K562 (cell line): Measurements from ENCODE around the gene GPX6. TPM values are rescaled to one million over a fixed set of nuclear protein-coding genes. Genes with fewer than 3 reads are reported as not detected.

Experiments
- IFI16 ChIP-seq: fragments of 250-450 bp; sonication (Bioruptor Pico); IDR thresholded peaks from 2 replicates; pipeline ENCODE4 v2.1.2; 2022; ENCODE audit warnings: mild to moderate bottlenecking, inconsistent platforms
- LARP7 ChIP-seq: fragments of 450-650 bp; IDR thresholded peaks from 2 replicates; pipeline ENCODE4 v1.6.1; 2016
- MAFF ChIP-seq: IDR thresholded peaks from 2 replicates; pipeline ENCODE4 v1.6.1; 2012; ENCODE audit warnings: low read length, improper control_type of control experiment
- MEF2A ChIP-seq: IDR thresholded peaks from 2 replicates; pipeline ENCODE4 v1.6.1; 2011; ENCODE audit warnings: low read depth, mild to moderate bottlenecking, low read length, moderate library complexity; ENCODE audit not compliant: control insufficient read depth
- MEIS2 ChIP-seq: fragments of 450-650 bp; IDR thresholded peaks from 2 replicates; pipeline ENCODE4 v1.6.1; 2014; ENCODE audit warnings: mild to moderate bottlenecking; ENCODE audit not compliant: partially characterized antibody
- NR2F6 ChIP-seq: fragments of 450-650 bp; formaldehyde crosslinking; IDR thresholded peaks from 2 replicates; pipeline ENCODE4 v1.4.0; 2020; ENCODE audit warnings: mild to moderate bottlenecking
- NRF1 ChIP-seq, 2 experiments: fragments of 450-650 bp; IDR thresholded peaks in 1 of 2; conservative IDR thresholded peaks in 1 of 2; 2 replicates each; pipeline ENCODE4 v1.6.1; 2014; ENCODE audit warnings: mild to moderate bottlenecking in 2 of 2
- PHB2 ChIP-seq: fragments of 450-650 bp; IDR thresholded peaks from 2 replicates; pipeline ENCODE4 v1.6.1; 2017; ENCODE audit warnings: low read depth
- RAD51 ChIP-seq: fragments of 450-650 bp; IDR thresholded peaks from 2 replicates; pipeline ENCODE4 v1.7.1; 2016; ENCODE audit warnings: low read depth, mild to moderate bottlenecking, borderline replicate concordance
- TAF15 ChIP-seq: fragments of 200-400 bp; formaldehyde crosslinking; IDR thresholded peaks from 2 replicates; pipeline ENCODE4 v1.6.1; 2017; ENCODE audit warnings: mild to moderate bottlenecking, low read depth, low read length, moderate library complexity
- WHSC1 ChIP-seq: IDR thresholded peaks from one replicate; pipeline ENCODE4 v1.6.1; 2012; ENCODE audit warnings: low read length, control low read depth, inconsistent platforms
- ZNF217 ChIP-seq: sonication (generic); formaldehyde crosslinking; IDR thresholded peaks from 2 replicates; pipeline ENCODE4 v1.8.0; 2022; ENCODE audit warnings: mild to moderate bottlenecking, missing genetic modification reagents
- ZNF224 ChIP-seq: sonication (generic); formaldehyde crosslinking; IDR thresholded peaks from 2 replicates; pipeline ENCODE4 v1.8.0; 2022; ENCODE audit warnings: mild to moderate bottlenecking, missing genetic modification reagents
- ZNF347 ChIP-seq: fragments of 450-650 bp; formaldehyde crosslinking; IDR thresholded peaks from 2 replicates; pipeline ENCODE4 v1.4.0; 2020; ENCODE audit warnings: low read depth, mild to moderate bottlenecking, moderate library complexity
- polyA plus RNA-seq, 8 experiments: library from polyadenylated mRNA; depleted of rRNA in 4 of 8; stranded (reverse) in 5 of 8; unstranded in 3 of 8; fragments of >200 nt; fragmentation: Nextera tagmentation in 2 of 8; fragmentation: Illumina TruSeq in 1 of 8; extraction: Ambion mirVana in 2 of 8; extraction: Trizol in 1 of 8; gene quantifications; 2 replicates each; pipeline versions ENCODE4 v1.2.1 to v1.2.3, GENCODE V29; 2011 to 2014; ENCODE audit warnings: inconsistent platforms in 1 of 8, missing spikeins in 1 of 8
- total RNA-seq, 7 experiments: library from RNA; depleted of rRNA in 6 of 7; stranded (reverse); fragments of >200 nt in 6 of 7; fragmentation: Illumina TruSeq in 2 of 7; extraction: Trizol in 2 of 7; gene quantifications; 2 replicates each; pipeline versions ENCODE4 v1.2.1 to v1.2.3, GENCODE V29; 2011 to 2021; ENCODE audit warnings: low replicate concordance in 1 of 7
- TF ChIP-seq, protein P1 (sequence below): sonication (generic); formaldehyde crosslinking; IDR thresholded peaks from 2 replicates; pipeline ENCODE4 v1.9.0; 2022; ENCODE audit warnings: mild to moderate bottlenecking, missing genetic modification reagents
- TF ChIP-seq, protein P2 (sequence below), 2 experiments: fragments of 450-650 bp; IDR thresholded peaks; 2 replicates each; pipeline ENCODE4 v1.6.1; 2016; ENCODE audit warnings: mild to moderate bottlenecking in 2 of 2, borderline replicate concordance in 1 of 2, low read depth in 1 of 2, moderate library complexity in 1 of 2
- TF ChIP-seq, protein P3 (sequence below): sonication (generic); formaldehyde crosslinking; IDR thresholded peaks from 2 replicates; pipeline ENCODE4 v1.8.1; 2022; ENCODE audit warnings: missing genetic modification reagents

Gene GPX6
- total and polyA plus RNA-seq, 9 of the 15 experiments (the other 6 are each of a cell fraction or from before 2014, with no cell fraction given), result not detected

DNA sequence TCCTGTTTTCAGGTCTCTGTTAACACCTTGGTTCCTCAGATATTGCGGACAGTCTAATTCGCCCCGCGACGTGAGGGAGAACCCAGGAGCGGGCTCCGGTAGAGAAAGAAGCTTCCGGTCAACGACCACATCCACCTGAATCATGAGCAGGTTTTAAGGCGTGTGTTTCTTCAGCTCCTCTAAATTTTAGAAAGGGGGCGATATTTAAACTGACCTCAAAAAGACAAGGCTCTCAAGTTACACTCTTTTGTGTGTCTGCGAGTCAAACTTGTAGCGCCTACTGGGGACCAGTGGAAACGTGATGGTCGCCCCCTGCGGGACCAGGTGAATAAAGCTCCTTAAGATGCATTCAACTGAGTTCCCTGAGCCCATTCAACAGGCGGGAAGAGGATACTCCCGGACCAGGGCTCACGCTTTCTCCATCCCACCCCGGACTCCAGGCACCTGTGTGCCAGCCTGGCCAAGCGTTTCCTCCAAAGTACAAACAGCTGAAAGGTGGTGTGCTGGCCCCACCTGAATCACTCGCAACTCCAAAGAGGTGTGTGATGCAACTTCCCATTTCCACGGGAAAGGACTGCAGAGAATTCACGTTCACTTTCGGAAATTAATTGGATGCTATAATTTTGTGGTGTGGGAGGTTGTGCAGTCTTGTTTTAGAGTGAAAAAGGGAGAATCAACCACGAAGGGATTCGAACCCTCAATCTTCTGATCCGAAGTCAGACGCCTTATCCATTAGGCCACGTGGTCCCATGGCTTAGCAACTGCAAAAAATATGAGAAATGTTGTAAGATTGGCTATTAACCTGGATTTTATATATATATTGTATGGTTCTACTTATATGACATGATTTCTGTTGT is 27.1 kb upstream of the GPX6 start (continued):
- peak; percentile 52; the same call in 1 of the 2 replicates for TF ChIP-seq PHB2
- TF ChIP-seq NR2F6, result no peak
- TF ChIP-seq, protein P1, sequence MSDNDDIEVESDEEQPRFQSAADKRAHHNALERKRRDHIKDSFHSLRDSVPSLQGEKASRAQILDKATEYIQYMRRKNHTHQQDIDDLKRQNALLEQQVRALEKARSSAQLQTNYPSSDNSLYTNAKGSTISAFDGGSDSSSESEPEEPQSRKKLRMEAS, result peak; percentile 82
- TF ChIP-seq MEF2A, result peak; percentile 55
- TF ChIP-seq WHSC1, result no peak
- no peak for TF ChIP-seq ZNF224 (CRISPR knock-in tag)
- no peak for TF ChIP-seq ZNF217
- peak in 1 of 2 experiments; percentile 28; a peak in 2 of 4 replicates for TF ChIP-seq NRF1 (conservative IDR thresholded peaks at IDR 0.05 in 1 of 2, IDR thresholded peaks at IDR 0.05 in 1 of 2)
- TF ChIP-seq RAD51, result peak; percentile 88
- TF ChIP-seq, protein P2, sequence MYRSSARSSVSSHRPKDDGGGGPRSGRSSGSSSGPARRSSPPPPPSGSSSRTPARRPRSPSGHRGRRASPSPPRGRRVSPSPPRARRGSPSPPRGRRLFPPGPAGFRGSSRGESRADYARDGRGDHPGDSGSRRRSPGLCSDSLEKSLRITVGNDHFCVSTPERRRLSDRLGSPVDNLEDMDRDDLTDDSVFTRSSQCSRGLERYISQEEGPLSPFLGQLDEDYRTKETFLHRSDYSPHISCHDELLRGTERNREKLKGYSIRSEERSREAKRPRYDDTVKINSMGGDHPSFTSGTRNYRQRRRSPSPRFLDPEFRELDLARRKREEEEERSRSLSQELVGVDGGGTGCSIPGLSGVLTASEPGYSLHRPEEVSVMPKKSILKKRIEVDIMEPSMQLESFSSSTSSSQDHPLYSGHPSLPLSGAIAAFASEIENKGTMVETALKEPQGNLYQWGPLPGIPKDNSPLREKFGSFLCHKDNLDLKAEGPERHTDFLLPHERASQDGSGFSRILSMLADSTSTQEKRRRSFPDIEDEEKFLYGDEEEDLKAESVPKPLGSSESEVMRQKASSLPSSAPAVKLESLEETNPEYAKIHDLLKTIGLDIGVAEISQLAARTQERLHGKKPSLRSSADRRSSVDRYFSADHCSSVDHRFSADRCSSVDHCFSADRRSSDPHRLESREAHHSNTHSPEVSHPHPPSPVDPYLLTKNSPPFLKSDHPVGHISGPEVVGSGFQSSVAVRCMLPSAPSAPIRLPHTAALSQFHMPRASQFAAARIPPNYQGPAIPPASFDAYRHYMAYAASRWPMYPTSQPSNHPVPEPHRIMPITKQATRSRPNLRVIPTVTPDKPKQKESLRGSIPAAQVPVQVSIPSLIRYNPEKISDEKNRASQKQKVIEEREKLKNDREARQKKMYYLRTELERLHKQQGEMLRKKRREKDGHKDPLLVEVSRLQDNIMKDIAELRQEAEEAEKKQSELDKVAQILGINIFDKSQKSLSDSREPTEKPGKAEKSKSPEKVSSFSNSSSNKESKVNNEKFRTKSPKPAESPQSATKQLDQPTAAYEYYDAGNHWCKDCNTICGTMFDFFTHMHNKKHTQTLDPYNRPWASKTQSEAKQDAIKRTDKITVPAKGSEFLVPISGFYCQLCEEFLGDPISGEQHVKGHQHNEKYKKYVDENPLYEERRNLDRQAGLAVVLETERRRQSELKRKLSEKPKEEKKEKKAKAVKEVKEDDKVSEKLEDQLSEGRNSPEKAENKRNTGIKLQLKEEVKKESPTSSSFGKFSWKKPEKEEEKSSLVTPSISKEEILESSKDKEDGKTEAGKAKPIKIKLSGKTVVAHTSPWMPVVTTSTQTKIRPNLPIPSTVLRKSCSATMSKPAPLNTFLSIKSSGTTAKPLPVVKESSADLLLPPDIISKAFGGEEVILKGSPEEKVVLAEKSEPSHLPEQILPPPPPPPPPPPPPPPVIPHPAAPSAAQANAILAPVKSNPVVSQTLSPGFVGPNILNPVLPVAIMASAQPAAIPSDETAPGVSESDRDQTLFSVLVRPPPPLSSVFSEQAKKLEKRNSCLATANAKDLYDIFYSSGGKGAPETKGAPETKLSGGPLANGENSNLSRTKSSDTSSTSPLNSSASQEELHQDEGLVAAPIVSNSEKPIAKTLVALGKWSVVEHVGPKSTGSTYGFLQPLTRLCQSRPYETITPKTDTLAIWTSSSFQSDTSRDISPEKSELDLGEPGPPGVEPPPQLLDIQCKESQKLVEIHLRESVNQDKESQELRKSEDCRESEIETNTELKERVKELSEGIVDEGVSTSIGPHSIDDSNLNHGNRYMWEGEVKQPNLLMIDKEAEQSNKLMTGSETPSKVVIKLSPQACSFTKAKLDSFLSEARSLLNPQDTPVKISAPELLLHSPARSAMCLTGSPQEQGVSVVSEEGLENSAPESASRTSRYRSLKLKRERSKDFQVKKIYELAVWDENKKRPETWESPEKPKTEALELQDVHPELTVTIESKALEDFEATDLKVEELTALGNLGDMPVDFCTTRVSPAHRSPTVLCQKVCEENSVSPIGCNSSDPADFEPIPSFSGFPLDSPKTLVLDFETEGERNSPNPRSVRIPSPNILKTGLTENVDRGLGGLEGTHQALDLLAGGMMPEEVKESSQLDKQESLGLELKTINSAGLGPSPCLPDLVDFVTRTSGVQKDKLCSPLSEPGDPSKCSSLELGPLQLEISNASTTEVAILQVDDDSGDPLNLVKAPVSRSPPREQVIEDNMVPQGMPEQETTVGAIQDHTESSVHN (IDR thresholded peaks at IDR 0.05; ENCODE audit: borderline replicate concordance in 1 of 2, low read depth in 1 of 2), result peak; percentile 84 to 87; a peak in 3 of 4 replicates
- no peak for TF ChIP-seq ZNF347
- no peak for TF ChIP-seq IFI16
- TF ChIP-seq MAFF, result no peak
- TF ChIP-seq TAF15, result no peak
- TF ChIP-seq LARP7, result no peak
- TF ChIP-seq, protein P3, sequence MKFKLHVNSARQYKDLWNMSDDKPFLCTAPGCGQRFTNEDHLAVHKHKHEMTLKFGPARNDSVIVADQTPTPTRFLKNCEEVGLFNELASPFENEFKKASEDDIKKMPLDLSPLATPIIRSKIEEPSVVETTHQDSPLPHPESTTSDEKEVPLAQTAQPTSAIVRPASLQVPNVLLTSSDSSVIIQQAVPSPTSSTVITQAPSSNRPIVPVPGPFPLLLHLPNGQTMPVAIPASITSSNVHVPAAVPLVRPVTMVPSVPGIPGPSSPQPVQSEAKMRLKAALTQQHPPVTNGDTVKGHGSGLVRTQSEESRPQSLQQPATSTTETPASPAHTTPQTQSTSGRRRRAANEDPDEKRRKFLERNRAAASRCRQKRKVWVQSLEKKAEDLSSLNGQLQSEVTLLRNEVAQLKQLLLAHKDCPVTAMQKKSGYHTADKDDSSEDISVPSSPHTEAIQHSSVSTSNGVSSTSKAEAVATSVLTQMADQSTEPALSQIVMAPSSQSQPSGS, result no peak
- peak; percentile 16 for TF ChIP-seq MEIS2
